GM18909 (cell line): Measurements from ENCODE around the gene SLC26A8.

ENCODE experiments used
- ATAC-seq: cut with Tn5 transposase; IDR thresholded peaks from one replicate; pipeline ENCODE4 v1.9.1; 2021; ENCODE audit warnings: mild to moderate bottlenecking; ENCODE audit not compliant: unreplicated experiment, poor library complexity

SLC26A8 gene

DNA sequence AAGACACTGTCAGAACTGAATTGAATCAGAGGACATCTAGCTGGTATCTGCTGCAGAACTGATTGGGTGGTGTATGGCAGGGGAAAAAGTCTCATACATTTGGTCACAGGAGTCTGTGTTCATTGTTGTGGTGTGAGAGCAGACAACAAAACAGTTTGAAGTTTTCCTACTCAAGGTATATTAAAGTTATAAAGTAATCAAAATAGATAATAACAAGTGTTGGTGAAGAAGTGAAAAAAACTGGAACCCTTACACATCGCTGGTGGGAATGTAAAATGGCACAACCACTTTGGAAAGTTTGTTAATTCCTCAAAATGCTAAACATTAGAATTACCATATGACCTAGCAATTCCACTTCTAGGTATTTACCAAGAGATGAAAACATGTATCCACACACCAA lies 128.2 kb downstream of the SLC26A8 start:
- ATAC-seq, result no peak

DNA sequence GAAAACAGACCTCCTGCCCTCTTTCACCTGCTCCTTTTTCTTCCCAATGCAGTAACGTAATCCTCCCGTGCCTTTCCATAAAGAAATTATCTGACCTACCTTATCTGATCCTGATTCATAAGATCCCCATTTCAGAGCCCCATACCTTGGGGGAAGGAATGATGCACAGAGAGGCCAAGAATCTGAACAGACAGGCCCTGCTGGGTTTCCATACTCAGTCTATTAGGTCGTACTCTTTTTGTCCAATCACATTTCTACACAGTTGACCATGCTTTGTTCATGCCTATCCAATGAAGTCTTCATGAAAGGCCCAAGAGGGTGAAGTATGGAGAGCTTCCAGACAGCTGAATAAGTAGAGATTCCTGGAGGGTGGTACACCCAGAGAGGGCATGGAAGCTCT lies 128.9 kb downstream of the SLC26A8 start:
- no peak for ATAC-seq

DNA sequence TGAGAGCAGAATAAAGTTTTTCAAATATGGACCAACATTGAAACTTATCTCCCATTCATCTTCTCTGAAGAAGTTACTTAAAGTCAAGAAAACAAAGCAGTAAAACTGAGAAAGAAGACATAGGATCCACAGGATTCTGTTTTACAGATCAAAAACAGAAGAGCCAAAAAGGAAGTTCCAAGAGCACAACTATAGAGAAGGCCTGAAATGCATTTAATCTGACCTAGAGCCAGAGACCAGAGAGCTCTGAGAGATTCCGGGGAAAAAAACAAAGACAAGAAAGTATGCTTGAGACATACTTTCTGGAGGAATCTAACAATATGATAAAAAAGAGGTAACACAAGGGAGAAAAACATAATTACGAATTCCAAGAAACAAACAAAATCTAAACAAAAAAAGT lies 129.7 kb downstream of the SLC26A8 start:
- ATAC-seq, result no peak
